Activated T-helper 1 cell treated with anti-CD3 and anti-CD28 coated beads, Interleukin-12 subunit alpha, Interleukin-12 subunit beta, Interleukin-2, Interleukin-4 antibody, amounts not matched to agents 30 ng/mL and 10 ng/mL and 1 ng/mL, durations not matched to agents 14 hours and 24 hours and 36 hours (primary cell): Measurements from ENCODE around the gene DES. TPM values are rescaled to one million over a fixed set of nuclear protein-coding genes. Genes with fewer than 3 reads are reported as not detected.

Experiments used
- DNase-seq: peaks from one replicate; pipeline ENCODE4 v3.0.0; 2021; ENCODE audit warnings: low spot score
- H3K27ac Mint-ChIP-seq: one replicate; pipeline ENCODE4 v1.8.0; 2021; ENCODE audit warnings: mild to moderate bottlenecking, mixed read lengths
- H3K27me3 Mint-ChIP-seq: one replicate; pipeline ENCODE4 v1.8.0; 2022; ENCODE audit warnings: mild to moderate bottlenecking, moderate library complexity, mixed read lengths; ENCODE audit not compliant: insufficient read depth
- H3K36me3 Mint-ChIP-seq: one replicate; pipeline ENCODE4 v1.8.0; 2021; ENCODE audit warnings: low read depth, mixed read lengths
- H3K4me1 Mint-ChIP-seq: one replicate; pipeline ENCODE4 v1.8.0; 2021; ENCODE audit warnings: low read depth, mixed read lengths
- H3K4me3 Mint-ChIP-seq: one replicate; pipeline ENCODE4 v1.8.0; 2021; ENCODE audit warnings: mild to moderate bottlenecking, moderate library complexity, mixed read lengths
- H3K9me3 Mint-ChIP-seq: one replicate; pipeline ENCODE4 v1.8.0; 2021; ENCODE audit warnings: mixed read lengths
- intact Hi-C: fragments of 100-400 bp; cut with micrococcal nuclease; formaldehyde crosslinking; loops from one replicate; pipeline ENCODE4 v1.15.1; 2024
- total RNA-seq: library from RNA; stranded (reverse); gene quantifications from 2 replicates; pipeline ENCODE4 v1.2.3, GENCODE V29; 2022

The DES gene
- total RNA-seq, 1 donor from 2014 or later: not detected

- Mint-ChIP-seq H3K27ac (no peak overlapping the region), H3K4me3 (no peak overlapping the region), H3K27me3 (peaks cover 28% of the 10 kb centered on the region), H3K4me1 (no peaks in the 10 kb centered on the region), H3K9me3 (no peaks in the 10 kb centered on the region), H3K36me3 (no peaks in the 10 kb centered on the region)
- DNase-seq: no peak
- intact Hi-C loops: no loop called here
Measured at GRCh38 chr2:219429958-219430606, 11.9 kb downstream of the DES start.

GRCh38 chr2:219430633-219431615 is 12.7 kb downstream of the DES start:
- no peak overlapping the region for H3K4me3 Mint-ChIP-seq
- intact Hi-C loops: no loop called here
- H3K9me3 Mint-ChIP-seq: no peaks in the 10 kb centered on the region
- DNase-seq: no peak
- no peak overlapping the region for H3K27ac Mint-ChIP-seq
- no peaks in the 10 kb centered on the region for H3K36me3 Mint-ChIP-seq
- no peaks in the 10 kb centered on the region for H3K4me1 Mint-ChIP-seq
- H3K27me3 Mint-ChIP-seq: peaks cover 32% of the 10 kb centered on the region

- H3K9me3 Mint-ChIP-seq: no peaks in the 10 kb centered on the region
- intact Hi-C loops: loop anchor here (1.0 kb wide), 1 partner anchor 31 kb away; no protein-coding TSS in a partner anchor
- H3K4me1 Mint-ChIP-seq: no peaks in the 10 kb centered on the region
- no peak overlapping the region for H3K4me3 Mint-ChIP-seq
- H3K27me3 Mint-ChIP-seq: peaks cover 28% of the 10 kb centered on the region
- no peak for DNase-seq
- H3K27ac Mint-ChIP-seq: no peak overlapping the region
- H3K36me3 Mint-ChIP-seq: no peaks in the 10 kb centered on the region
Measured at GRCh38 chr2:219433666-219434467, 15.7 kb downstream of the DES start.

GRCh38 chr2:219434468-219434717 is 16.2 kb downstream of the DES start:
- Mint-ChIP-seq H3K4me1 (no peaks in the 10 kb centered on the region), H3K27ac (no peak overlapping the region), H3K9me3 (no peaks in the 10 kb centered on the region), H3K27me3 (peaks cover 28% of the 10 kb centered on the region), H3K4me3 (no peak overlapping the region), H3K36me3 (no peaks in the 10 kb centered on the region)
- intact Hi-C loops: loop anchor here (1.0 kb wide), 1 partner anchor 31 kb away; no protein-coding TSS in a partner anchor
- no peak for DNase-seq

- H3K27ac Mint-ChIP-seq: no peak within 1 kb of the TSS
- H3K27me3 Mint-ChIP-seq: peaks cover 30% of the 10 kb centered on the region
- no peaks in the 10 kb centered on the region for H3K36me3 Mint-ChIP-seq
- no peak within 1 kb of the TSS for H3K4me3 Mint-ChIP-seq
- no peaks in the 10 kb centered on the region for H3K9me3 Mint-ChIP-seq
- no peak for DNase-seq
- intact Hi-C loops: loop anchor here (1.0 kb wide), 1 partner anchor 32 kb away; no protein-coding TSS in a partner anchor
- H3K4me1 Mint-ChIP-seq: no peaks in the 10 kb centered on the region
Measured at GRCh38 chr2:219434718-219435525, 16.7 kb downstream of the DES start, which contains the start of gene SPEG. Gene SPEG, plus strand, starts transcription at chr2:219434843. Its CDS starts 135 bp downstream, at chr2:219434978.

GRCh38 chr2:219435701-219436100 is 17.5 kb downstream of the DES start:
- Mint-ChIP-seq H3K27ac (no peak overlapping the region), H3K4me1 (peaks cover under 1% of the 10 kb centered on the region), H3K9me3 (no peaks in the 10 kb centered on the region), H3K36me3 (no peaks in the 10 kb centered on the region), H3K4me3 (no peak overlapping the region), H3K27me3 (peaks cover 36% of the 10 kb centered on the region)
- no peak for DNase-seq
- intact Hi-C loops: no loop called here

GRCh38 chr2:219436491-219436890 is 18.3 kb downstream of the DES start:
- intact Hi-C loops: no loop called here
- Mint-ChIP-seq H3K4me1 (peaks cover 9% of the 10 kb centered on the region), H3K9me3 (no peaks in the 10 kb centered on the region), H3K4me3 (no peak overlapping the region), H3K27me3 (peaks cover 44% of the 10 kb centered on the region), H3K27ac (no peak overlapping the region), H3K36me3 (no peaks in the 10 kb centered on the region)
- no peak for DNase-seq

- Mint-ChIP-seq H3K4me3 (no peak overlapping the region), H3K9me3 (no peaks in the 10 kb centered on the region), H3K27me3 (peaks cover 43% of the 10 kb centered on the region), H3K27ac (no peak overlapping the region), H3K36me3 (no peaks in the 10 kb centered on the region), H3K4me1 (peaks cover 9% of the 10 kb centered on the region)
- intact Hi-C loops: no loop called here
- no peak for DNase-seq
Measured at GRCh38 chr2:219437141-219437540, 19.0 kb downstream of the DES start.

- no peak overlapping the region for H3K4me3 Mint-ChIP-seq
- H3K27me3 Mint-ChIP-seq: peaks cover 46% of the 10 kb centered on the region
- no peaks in the 10 kb centered on the region for H3K9me3 Mint-ChIP-seq
- H3K4me1 Mint-ChIP-seq: peaks cover 11% of the 10 kb centered on the region
- H3K27ac Mint-ChIP-seq: no peak overlapping the region
- H3K36me3 Mint-ChIP-seq: no peaks in the 10 kb centered on the region
- no peak for DNase-seq
- intact Hi-C loops: no loop called here
Measured at GRCh38 chr2:219437690-219438206, 19.6 kb downstream of the DES start.

- Mint-ChIP-seq H3K36me3 (no peaks in the 10 kb centered on the region), H3K9me3 (no peaks in the 10 kb centered on the region), H3K27ac (no peak overlapping the region), H3K4me1 (peaks cover 14% of the 10 kb centered on the region), H3K27me3 (peaks cover 48% of the 10 kb centered on the region), H3K4me3 (no peak overlapping the region)
- intact Hi-C loops: no loop called here
- DNase-seq: no peak
Measured at GRCh38 chr2:219438453-219438852, 20.3 kb downstream of the DES start.

- DNase-seq: no peak
- Mint-ChIP-seq H3K36me3 (no peaks in the 10 kb centered on the region), H3K4me3 (no peak overlapping the region), H3K27ac (no peak overlapping the region), H3K27me3 (peaks cover 42% of the 10 kb centered on the region), H3K4me1 (peaks cover 14% of the 10 kb centered on the region), H3K9me3 (no peaks in the 10 kb centered on the region)
- intact Hi-C loops: no loop called here
Measured at GRCh38 chr2:219439506-219439905, 21.3 kb downstream of the DES start.
